ENCODE data around the gene TATDN3. TPM values are rescaled to one million over a fixed set of nuclear protein-coding genes. Genes with fewer than 3 reads are reported as not detected.

The TATDN3 gene
- total and polyA plus RNA-seq, 2 of the 8 experiments (the other 6 are each of a cell fraction or from before 2014, with no cell fraction given), result 6.9 to 19.4 TPM

- H3K4ac ChIP-seq (replicated peaks; ENCODE audit: insufficient read length, low read depth, low read length), result no peak overlapping the region
- 0 out of 2 replicates have a peak, but pooled peaks cover 4% of the 10 kb centered on the region for H3K79me1 ChIP-seq (ENCODE audit: low read depth, low read length)
- no peak overlapping the region for H2AK5ac ChIP-seq (ENCODE audit: low read depth, low read length)
- no peaks in the 10 kb centered on the region for H3K27me3 ChIP-seq (replicated peaks in 1 of 4; ENCODE audit: control insufficient read depth in 3 of 4, extremely low read depth in 1 of 4, insufficient read depth in 3 of 4, low read length in 3 of 4)
- no peak overlapping the region for H2BK5ac ChIP-seq (ENCODE audit: low read depth, low read length)
- H2AFZ ChIP-seq (ENCODE audit: low read length), result no peak overlapping the region
- no peak overlapping the region for H4K8ac ChIP-seq (ENCODE audit: extremely low read depth, insufficient read depth, low read length)
- no peak overlapping the region for H3K18ac ChIP-seq (ENCODE audit: extremely low read depth, low read length)
- TF ChIP-seq YY1 (IDR thresholded peaks at IDR 0.05; ENCODE audit: low read depth, low read length) (no peak), JUN (IDR thresholded peaks at IDR 0.05; ENCODE audit: low read depth, low read length) (no peak), KDM5A (IDR thresholded peaks at IDR 0.05; ENCODE audit: low read length) (no peak), FOSL1 (IDR thresholded peaks at IDR 0.05; ENCODE audit: insufficient read depth, low read depth, low read length) (no peak), E2F6 (IDR thresholded peaks at IDR 0.05) (no peak)
- FAIRE-seq, result no peak
- no peak overlapping the region for H2BK12ac ChIP-seq (ENCODE audit: low read depth, low read length)
- H3K23ac ChIP-seq (ENCODE audit: insufficient read length), result no peak overlapping the region
- peaks cover 11 to 17% of the 10 kb centered on the region in 2 experiments for H4K20me1 ChIP-seq (replicated peaks in 1 of 2; ENCODE audit: control insufficient read depth in 1 of 2, insufficient read depth in 2 of 2, low read length in 2 of 2)
- peak overlapping the region in 1 of 4 experiments; percentile 57; a peak in 1 of 8 replicates for H3K4me3 ChIP-seq (ENCODE audit: extremely low read depth in 1 of 4, insufficient read depth in 2 of 4, low read depth in 3 of 4, low read length in 4 of 4)
- WGBS, 2 experiments (ENCODE audit: extremely low coverage in 1 of 2, insufficient coverage in 1 of 2, insufficient read length in 1 of 2, insufficient replicate concordance in 2 of 2, low coverage in 1 of 2, low lambda C conversion rate in 2 of 2, missing lambda C conversion rate in 1 of 2), result 93% methylated on average over 4 of the region's 4 CpGs; no CpG with 5 or more reads in 1 of the 2 experiments
- no peak overlapping the region for H4K91ac ChIP-seq (replicated peaks; ENCODE audit: insufficient read length, low read length)
- POLR2A ChIA-PET (ENCODE audit: partially characterized antibody), result interaction anchor here (0.8 to 8.1 kb wide), 7 partner anchors 9 to 35 kb away, joined by 3 to 67 read pairs (median 5); no protein-coding TSS in a partner anchor
- H3K36me3 ChIP-seq (ENCODE audit: control insufficient read depth in 2 of 4, insufficient read depth in 4 of 4, low read length in 3 of 4), result peaks cover 7 to 75% (median 32%) of the 10 kb centered on the region in 4 experiments; a peak in 6 of 8 replicates
- H3K27ac ChIP-seq (ENCODE audit: low read depth, low read length), result no peak overlapping the region
- H2BK20ac ChIP-seq (ENCODE audit: low read length), result no peak overlapping the region
- peaks cover 25 to 84% of the 10 kb centered on the region in 2 experiments for H3K79me2 ChIP-seq (ENCODE audit: control insufficient read depth in 1 of 2, insufficient read depth in 2 of 2, low read length in 2 of 2)
- no peak overlapping the region for H3K56ac ChIP-seq (replicated peaks; ENCODE audit: insufficient read length, low read depth, low read length)
- no peaks in the 10 kb centered on the region for H3K9me3 ChIP-seq (ENCODE audit: insufficient read depth in 2 of 2, low read depth in 1 of 2, low read length in 1 of 2)
- no peak overlapping the region for H2BK15ac ChIP-seq (ENCODE audit: low read length)
- CTCF ChIA-PET (ENCODE audit: partially characterized antibody), result interaction anchor here (0.6 to 1.2 kb wide), 5 partner anchors 14 to 130 kb away, joined by 3 to 4 read pairs (median 3); no protein-coding TSS in a partner anchor
- H3K9ac ChIP-seq (replicated peaks in 1 of 4; ENCODE audit: extremely low read depth in 1 of 4, low read depth in 3 of 4, low read length in 3 of 4), result no peak overlapping the region
- no peaks in the 10 kb centered on the region; a peak in 1 of 7 replicates for H3K4me1 ChIP-seq (replicated peaks in 1 of 4; ENCODE audit: control insufficient read depth in 3 of 4, insufficient read depth in 4 of 4, low read length in 3 of 4)
- no peak overlapping the region for H2BK120ac ChIP-seq (replicated peaks; ENCODE audit: low read depth, low read length)
- peak overlapping the region; percentile 13 to 23; a peak in 2 of 4 replicates for H3K4me2 ChIP-seq (ENCODE audit: insufficient read depth in 1 of 2, low read depth in 2 of 2, low read length in 2 of 2)
- H4K5ac ChIP-seq (ENCODE audit: insufficient read length, low read depth, low read length), result no peak overlapping the region
- DNase-seq (ENCODE audit: low read depth in 1 of 2, low spot score in 2 of 2), result no peak
- H3K14ac ChIP-seq (ENCODE audit: insufficient read length), result no peak overlapping the region
- H3K23me2 ChIP-seq (ENCODE audit: low read depth, low read length), result peaks cover 2% of the 10 kb centered on the region; the same call in 1 of the 2 replicates
Measured at GRCh38 chr1:212864201-212864600, 72.5 kb downstream of the TATDN3 start.
